NT2/D1 (cell line): ENCODE results near the gene OSBPL10.

Experiments used
- DNase-seq: peaks from one replicate; pipeline ENCODE4 v3.0.0-alpha.2; 2011; ENCODE audit warnings: low read depth, low spot score
- H3K27me3 ChIP-seq: 2 replicates; pipeline ENCODE4 v1.6.0; 2011; ENCODE audit warnings: mild to moderate bottlenecking; ENCODE audit not compliant: insufficient read length, insufficient read depth
- H3K36me3 ChIP-seq: 2 replicates; pipeline ENCODE4 v1.6.1; 2011; ENCODE audit warnings: mild to moderate bottlenecking, low read length, mixed read lengths; ENCODE audit not compliant: insufficient read depth, insufficient read length
- H3K4me1 ChIP-seq: 2 replicates; pipeline ENCODE4 v1.5.1; 2011; ENCODE audit not compliant: insufficient read depth, insufficient read length
- H3K4me3 ChIP-seq: 2 replicates; pipeline ENCODE4 v1.5.1; 2011; ENCODE audit warnings: low read depth; ENCODE audit not compliant: insufficient read length
- H3K9ac ChIP-seq: 2 replicates; pipeline ENCODE4 v1.6.0; 2011; ENCODE audit warnings: low read depth; ENCODE audit not compliant: insufficient read length
- H3K9me3 ChIP-seq: 2 replicates; pipeline ENCODE4 v1.5.1; 2011; ENCODE audit warnings: mild to moderate bottlenecking, low read length; ENCODE audit not compliant: insufficient read depth
- SUZ12 ChIP-seq: IDR thresholded peaks from 2 replicates; pipeline ENCODE4 v1.6.1; 2011; ENCODE audit not compliant: insufficient read length, insufficient read depth; ENCODE audit errors: extremely low read depth
- YY1 ChIP-seq: IDR thresholded peaks from 2 replicates; pipeline ENCODE4 v1.6.1; 2011; ENCODE audit not compliant: insufficient read length, insufficient read depth
- ZNF274 ChIP-seq: IDR thresholded peaks from 2 replicates; pipeline ENCODE4 v1.6.1; 2011; ENCODE audit warnings: mild to moderate bottlenecking, low read depth, low read length

Gene OSBPL10

GRCh38 chr3:31724116-31724515 lies 256.9 kb downstream of the OSBPL10 start:
- no peaks in the 10 kb centered on the region for H3K27me3 ChIP-seq
- TF ChIP-seq ZNF274 (no peak), YY1 (peak; percentile 19), SUZ12 (no peak)
- H3K36me3 ChIP-seq = peaks cover 3% of the 10 kb centered on the region
- H3K9me3 ChIP-seq = no peaks in the 10 kb centered on the region
- peak; percentile 72 for DNase-seq
- no peak overlapping the region for H3K4me3 ChIP-seq
- no peak overlapping the region for H3K9ac ChIP-seq
- no peaks in the 10 kb centered on the region for H3K4me1 ChIP-seq

GRCh38 chr3:31723701-31724100 lies 257.4 kb downstream of the OSBPL10 start:
- Histone ChIP-seq H3K4me3 (no peak overlapping the region), H3K9me3 (no peaks in the 10 kb centered on the region), H3K4me1 (no peaks in the 10 kb centered on the region), H3K27me3 (no peaks in the 10 kb centered on the region), H3K36me3 (peaks cover 3% of the 10 kb centered on the region), H3K9ac (no peak overlapping the region)
- TF ChIP-seq YY1 (no peak), ZNF274 (no peak), SUZ12 (no peak)
- no peak for DNase-seq

- TF ChIP-seq YY1 (no peak), ZNF274 (no peak), SUZ12 (no peak)
- no peaks in the 10 kb centered on the region for H3K9me3 ChIP-seq
- DNase-seq = no peak
These were observed 259.4 kb downstream of the OSBPL10 start for GRCh38 chr3:31721676-31722075.

DNA sequence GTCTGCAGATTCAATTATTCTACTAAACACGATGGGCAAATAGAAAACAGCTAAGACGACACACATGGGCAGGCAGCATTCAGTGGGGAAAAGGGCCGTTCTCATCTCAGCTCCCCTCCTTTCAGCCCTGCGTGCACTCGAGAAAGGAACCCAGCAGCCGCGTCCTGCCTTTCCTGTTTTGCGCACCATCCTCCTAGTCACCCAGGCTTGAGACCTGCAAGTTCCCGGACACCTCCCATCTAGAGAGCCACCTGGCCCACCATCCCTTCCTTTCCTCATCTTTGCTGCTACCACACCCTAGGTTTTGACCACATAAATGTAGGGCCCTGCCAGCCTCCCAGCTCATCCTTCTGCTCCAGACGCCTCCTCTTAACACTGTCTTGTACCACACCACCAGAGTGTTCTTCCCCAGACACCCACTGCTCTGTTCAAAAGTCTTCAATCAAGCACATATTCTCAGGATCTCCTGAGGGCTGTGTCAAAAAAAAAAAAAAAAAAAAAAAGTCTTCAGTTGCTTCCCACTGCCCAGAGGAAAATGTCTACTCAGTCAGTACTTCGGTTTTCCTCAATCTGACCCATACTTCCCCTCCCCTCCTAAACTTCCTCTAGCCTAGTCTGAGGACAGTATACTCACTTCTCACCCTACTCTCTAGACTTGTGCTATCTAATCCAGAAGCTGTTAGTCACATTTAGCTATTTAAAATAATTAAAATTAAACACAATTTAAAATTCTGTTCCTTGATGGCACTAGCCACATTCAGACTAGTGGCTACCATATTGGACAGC lies 266.4 kb downstream of the OSBPL10 start:
- no peaks in the 10 kb centered on the region for H3K4me1 ChIP-seq
- no peaks in the 10 kb centered on the region for H3K27me3 ChIP-seq
- H3K4me3 ChIP-seq = no peak overlapping the region
- no peak for DNase-seq
- H3K9ac ChIP-seq = no peak overlapping the region
- H3K36me3 ChIP-seq = peaks cover 2% of the 10 kb centered on the region
- H3K9me3 ChIP-seq = no peaks in the 10 kb centered on the region
- TF ChIP-seq YY1 (no peak), SUZ12 (no peak), ZNF274 (no peak)

More at GRCh38 chr3:31721676-31722075, 259.4 kb downstream of the OSBPL10 start:
- no peak overlapping the region for H3K9ac ChIP-seq
- H3K36me3 ChIP-seq = peaks cover 3% of the 10 kb centered on the region
- H3K4me3 ChIP-seq = no peak overlapping the region
- no peaks in the 10 kb centered on the region for H3K4me1 ChIP-seq
- H3K27me3 ChIP-seq = no peaks in the 10 kb centered on the region

GRCh38 chr3:31713816-31714215 lies 267.2 kb downstream of the OSBPL10 start:
- no peak for TF ChIP-seq ZNF274
- no peak for TF ChIP-seq YY1
- no peak for TF ChIP-seq SUZ12
- H3K9me3 ChIP-seq = no peaks in the 10 kb centered on the region
- peaks cover 4% of the 10 kb centered on the region for H3K36me3 ChIP-seq
- no peak overlapping the region for H3K9ac ChIP-seq
- H3K4me1 ChIP-seq = no peaks in the 10 kb centered on the region
- H3K4me3 ChIP-seq = no peak overlapping the region
- no peaks in the 10 kb centered on the region for H3K27me3 ChIP-seq
- DNase-seq = no peak

- no peaks in the 10 kb centered on the region for H3K9me3 ChIP-seq
- H3K9ac ChIP-seq = no peak overlapping the region
- H3K36me3 ChIP-seq = peaks cover 9% of the 10 kb centered on the region
- TF ChIP-seq YY1 (no peak), SUZ12 (no peak), ZNF274 (no peak)
- no peak overlapping the region for H3K4me3 ChIP-seq
- no peaks in the 10 kb centered on the region for H3K4me1 ChIP-seq
- no peaks in the 10 kb centered on the region for H3K27me3 ChIP-seq
- no peak for DNase-seq
These were observed 270.8 kb downstream of the OSBPL10 start for GRCh38 chr3:31710123-31710803.

- H3K9me3 ChIP-seq = no peaks in the 10 kb centered on the region
- no peak for TF ChIP-seq SUZ12
- no peak for TF ChIP-seq ZNF274
- no peak for TF ChIP-seq YY1
- no peaks in the 10 kb centered on the region for H3K27me3 ChIP-seq
- no peaks in the 10 kb centered on the region for H3K4me1 ChIP-seq
- no peak overlapping the region for H3K9ac ChIP-seq
- peaks cover 9% of the 10 kb centered on the region for H3K36me3 ChIP-seq
- H3K4me3 ChIP-seq = no peak overlapping the region
- DNase-seq = no peak
These were observed 271.5 kb downstream of the OSBPL10 start for GRCh38 chr3:31709526-31709925.
